GM23338 (cell line): ENCODE measurements around the gene CCNB2. TPM values are rescaled to one million over a fixed set of nuclear protein-coding genes. Genes with fewer than 3 reads are reported as not detected.

Experiments used
- CTCF ChIP-seq, 2 experiments: fragments of 200-600 bp in 1 of 2; sonication (generic) in 1 of 2; conservative IDR thresholded peaks; 2 replicates each; pipeline versions ENCODE4 v1.5.1 to v1.6.1; 2016 to 2017; ENCODE audit warnings: antibody characterized with exemption in 2 of 2, low read depth in 2 of 2, mild to moderate bottlenecking in 2 of 2, moderate library complexity in 1 of 2
- ETS1 ChIP-seq: IDR thresholded peaks from 2 replicates; pipeline ENCODE4 v1.6.1; 2016; ENCODE audit warnings: antibody characterized with exemption
- EZH2phosphoT487 ChIP-seq: fragments of 200-600 bp; sonication (generic); IDR thresholded peaks from one replicate; pipeline ENCODE4 v1.8.1; 2018; ENCODE audit warnings: antibody characterized with exemption; ENCODE audit not compliant: unreplicated experiment
- NANOG ChIP-seq: IDR thresholded peaks from 2 replicates; pipeline ENCODE4 v1.6.1; 2016; ENCODE audit warnings: antibody characterized with exemption, borderline replicate concordance
- STAT1 ChIP-seq: IDR thresholded peaks from one replicate; pipeline ENCODE4 v1.6.1; 2016; ENCODE audit warnings: antibody characterized with exemption; ENCODE audit not compliant: unreplicated experiment
- ZNF114 ChIP-seq: fragments of 250-450 bp; sonication (Bioruptor Pico); IDR thresholded peaks from 2 replicates; pipeline ENCODE4 v1.5.0; 2020; ENCODE audit warnings: mild to moderate bottlenecking, moderate library complexity
- ZNF462 ChIP-seq: fragments of 250-450 bp; sonication (Bioruptor Pico); IDR thresholded peaks from 2 replicates; pipeline ENCODE4 v1.5.0; 2020; ENCODE audit warnings: mild to moderate bottlenecking, moderate library complexity
- polyA plus RNA-seq: library from polyadenylated mRNA; unstranded; fragments of >200 nt; fragmentation: Nextera tagmentation; extraction: Ambion mirVana; gene quantifications from 2 replicates; pipeline ENCODE4 v1.2.1, GENCODE V29; 2016
- total RNA-seq: library from RNA; depleted of rRNA; stranded (reverse); fragments of >200 nt; shearing (Covaris generic); gene quantifications from 2 replicates; pipeline ENCODE4 v1.2.3, GENCODE V29; 2014

The CCNB2 gene
- total and polyA plus RNA-seq, 2 experiments from 2014 or later, result 81.8 to 108 TPM

- TF ChIP-seq ZNF462 (CRISPR knock-in tag) (no peak), ZNF114 (CRISPR knock-in tag) (no peak), ETS1 (no peak), EZH2phosphoT487 (no peak), STAT1 (no peak), CTCF (conservative IDR thresholded peaks at IDR 0.05; ENCODE audit: low read depth in 2 of 2) (no peak), NANOG (no peak)
Observed at GRCh38 chr15:59168536-59168935, 63.6 kb downstream of the CCNB2 start (continued).
